HL-60 (cell line): ENCODE data around the gene NRCAM.

Experiments used
- POLR2AphosphoS5 ChIP-seq: IDR thresholded peaks from 2 replicates; pipeline ENCODE4 v1.6.1; 2012; ENCODE audit warnings: low read depth
- TF ChIP-seq, protein P1 (sequence below): IDR thresholded peaks from one replicate; pipeline ENCODE4 v1.5.1; 2011; ENCODE audit warnings: low read length, control low read depth, inconsistent platforms; ENCODE audit not compliant: insufficient read depth

GRCh38 chr7:108308903-108309302 is 147.3 kb downstream of the NRCAM start:
- TF ChIP-seq, protein P1, sequence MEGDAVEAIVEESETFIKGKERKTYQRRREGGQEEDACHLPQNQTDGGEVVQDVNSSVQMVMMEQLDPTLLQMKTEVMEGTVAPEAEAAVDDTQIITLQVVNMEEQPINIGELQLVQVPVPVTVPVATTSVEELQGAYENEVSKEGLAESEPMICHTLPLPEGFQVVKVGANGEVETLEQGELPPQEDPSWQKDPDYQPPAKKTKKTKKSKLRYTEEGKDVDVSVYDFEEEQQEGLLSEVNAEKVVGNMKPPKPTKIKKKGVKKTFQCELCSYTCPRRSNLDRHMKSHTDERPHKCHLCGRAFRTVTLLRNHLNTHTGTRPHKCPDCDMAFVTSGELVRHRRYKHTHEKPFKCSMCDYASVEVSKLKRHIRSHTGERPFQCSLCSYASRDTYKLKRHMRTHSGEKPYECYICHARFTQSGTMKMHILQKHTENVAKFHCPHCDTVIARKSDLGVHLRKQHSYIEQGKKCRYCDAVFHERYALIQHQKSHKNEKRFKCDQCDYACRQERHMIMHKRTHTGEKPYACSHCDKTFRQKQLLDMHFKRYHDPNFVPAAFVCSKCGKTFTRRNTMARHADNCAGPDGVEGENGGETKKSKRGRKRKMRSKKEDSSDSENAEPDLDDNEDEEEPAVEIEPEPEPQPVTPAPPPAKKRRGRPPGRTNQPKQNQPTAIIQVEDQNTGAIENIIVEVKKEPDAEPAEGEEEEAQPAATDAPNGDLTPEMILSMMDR, result no peak
- no peak for TF ChIP-seq POLR2AphosphoS5
